Liver (tissue), 3 donors: ENCODE results near the gene FAM186B.

Source experiments
- ATF3 ChIP-seq: IDR thresholded peaks from 2 replicates; pipeline ENCODE4 v1.6.1; 2016; ENCODE audit warnings: antibody characterized with exemption
- CTCF ChIP-seq: fragments of 150-350 bp; IDR thresholded peaks from 2 replicates; pipeline ENCODE4 v1.5.1; 2017; ENCODE audit warnings: improper control_type of control experiment, low read depth, low read length; ENCODE audit not compliant: missing input control
- EGR1 ChIP-seq, 2 donors: IDR thresholded peaks; 2 replicates each; pipeline ENCODE4 v1.6.1; 2016 to 2018; ENCODE audit warnings: antibody characterized with exemption in 2 of 2, low read depth in 2 of 2
- MAX ChIP-seq: IDR thresholded peaks from 2 replicates; pipeline ENCODE4 v1.6.1; 2016; ENCODE audit warnings: antibody characterized with exemption
- RAD21 ChIP-seq, 2 donors: IDR thresholded peaks; 2 replicates each; pipeline ENCODE4 v1.6.1; 2016; ENCODE audit warnings: antibody characterized with exemption in 2 of 2, mild to moderate bottlenecking in 2 of 2
- RXRA ChIP-seq, 2 donors: IDR thresholded peaks; 2 replicates each; pipeline ENCODE4 v1.6.1; 2017 to 2018; ENCODE audit warnings: antibody characterized with exemption in 2 of 2, mild to moderate bottlenecking in 1 of 2
- SP1 ChIP-seq: IDR thresholded peaks from 2 replicates; pipeline ENCODE4 v1.6.1; 2018; ENCODE audit warnings: antibody characterized with exemption, mild to moderate bottlenecking
- donor health status: healthy.
- donor health status: healthy.

- TF ChIP-seq CTCF (no peak), EGR1 (IDR thresholded peaks at IDR 0.05; ENCODE audit: low read depth in 2 of 2) (no peak), SP1 (no peak), MAX (no peak), ATF3 (no peak), RXRA (IDR thresholded peaks at IDR 0.05) (no peak), RAD21 (IDR thresholded peaks at IDR 0.05) (no peak)
These were observed 58.2 kb downstream of the FAM186B start for GRCh38 chr12:49547090-49547690.
